ENCODE results near the gene CLCN7.

GRCh38 chr16:1514507-1514906, 39.7 kb upstream of the CLCN7 start:
- TF ChIP-seq MTA3 (IDR thresholded peaks at IDR 0.05; ENCODE audit: borderline replicate concordance): no peak
- no peak for TF ChIP-seq POLR2AphosphoS5 (IDR thresholded peaks at IDR 0.05; ENCODE audit: control insufficient read depth, insufficient read depth, low read depth, low read length)
- TF ChIP-seq ZBTB17 (CRISPR knock-in tag; IDR thresholded peaks at IDR 0.05): no peak
- no peak for TF ChIP-seq STAT6 (CRISPR knock-in tag; IDR thresholded peaks at IDR 0.05)
- TF ChIP-seq LEF1 (IDR thresholded peaks at IDR 0.05): no peak
- no peak for TF ChIP-seq HDGF (IDR thresholded peaks at IDR 0.05)

All from K562 (cell line).